Lower leg skin (tissue), 4 donors: ENCODE results near the gene SLC39A11. TPM values are rescaled to one million over a fixed set of nuclear protein-coding genes. Genes with fewer than 3 reads are reported as not detected.

ENCODE experiments used
- DNase-seq, 2 donors: peaks; one replicate each; pipeline ENCODE4 v3.0.0-alpha.2; 2019; ENCODE audit warnings: low spot score in 2 of 2
- H3K4me3 ChIP-seq: fragments of 200-600 bp; sonication (generic); 2 replicates; pipeline ENCODE4 v1.5.1; 2017; ENCODE audit warnings: mild to moderate bottlenecking, low read depth; ENCODE audit not compliant: poor library complexity, severe bottlenecking
- POLR2A ChIP-seq, 2 donors: fragments of 450-650 bp; IDR thresholded peaks; one replicate each; pipeline ENCODE4 v1.6.1; 2016 to 2017; ENCODE audit warnings: antibody characterized with exemption in 2 of 2, mild to moderate bottlenecking in 1 of 2, moderate library complexity in 1 of 2
- WGBS, 2 donors: methylation state at CpG; one replicate each; pipeline ENCODE4 v1.1.5; 2018; 5-methylcytosine and 5-hydroxymethylcytosine counted together
- intact Hi-C: fragments of 100-400 bp; cut with DNase I; formaldehyde crosslinking; loops from one replicate; pipeline ENCODE4 v1.15.0; 2023; ENCODE audit warnings: low total_unique reads
- total RNA-seq, 4 donors: library from RNA; depleted of rRNA; stranded (reverse); fragments of >200 nt; gene quantifications; one replicate each; pipeline ENCODE4 v1.1.0, GENCODE V29; 2016
- TF ChIP-seq, protein P1 (sequence below), 3 donors: fragments of 450-650 bp; IDR thresholded peaks; one replicate each; pipeline ENCODE4 v1.5.1; 2016; ENCODE audit warnings: antibody characterized with exemption in 3 of 3, mild to moderate bottlenecking in 3 of 3, moderate library complexity in 2 of 3

Gene SLC39A11
- total RNA-seq, 4 donors from 2014 or later, result 41.6 to 59.0 (median 47.1) TPM

DNA sequence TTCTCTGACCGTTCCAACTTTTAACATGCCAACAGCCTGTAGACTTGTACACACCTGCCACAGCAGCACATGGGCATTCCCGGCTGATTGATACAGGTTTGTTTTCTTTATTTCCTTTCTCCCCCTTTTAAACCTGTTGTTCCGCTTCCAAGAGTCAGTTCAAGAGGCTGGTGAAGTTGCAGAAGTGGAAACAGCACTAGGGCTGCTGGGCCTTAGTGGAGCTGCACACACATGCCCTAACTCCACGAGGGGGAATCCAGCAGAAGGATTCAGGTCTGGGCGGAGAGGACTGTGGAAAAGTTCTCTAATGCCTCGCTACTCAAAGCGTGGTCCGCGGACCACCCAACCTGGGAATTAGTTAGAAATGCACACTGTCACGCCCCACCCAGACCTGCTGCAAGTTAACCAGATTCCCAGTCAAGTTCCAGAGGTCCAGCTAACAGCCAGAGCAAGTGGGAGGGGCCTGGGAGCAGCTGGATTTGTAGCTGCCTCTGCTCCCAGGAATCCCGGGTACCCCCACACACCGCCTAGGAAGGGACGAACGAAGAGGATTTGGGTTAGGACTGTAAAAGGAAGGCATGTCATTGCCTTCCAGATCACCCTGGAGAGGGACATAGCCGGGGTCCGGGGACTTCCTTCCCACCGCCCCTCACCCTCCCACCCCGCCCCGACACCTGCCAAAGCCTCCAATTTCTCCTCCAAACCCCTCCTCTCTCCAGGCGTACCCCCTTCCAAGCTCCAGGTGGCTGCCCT lies 542 bp downstream of the SLC39A11 start:
- DNase-seq, result peak in 1 of 2 donors; percentile 78
- H3K4me3 ChIP-seq, result peak overlapping the region; percentile 48
- 3 to 4% methylated on average over 20 of the region's 20 CpGs for WGBS, 2 donors
- intact Hi-C loops, result no loop called here
- no peak for TF ChIP-seq POLR2A (IDR thresholded peaks at IDR 0.05)
- TF ChIP-seq, protein P1, sequence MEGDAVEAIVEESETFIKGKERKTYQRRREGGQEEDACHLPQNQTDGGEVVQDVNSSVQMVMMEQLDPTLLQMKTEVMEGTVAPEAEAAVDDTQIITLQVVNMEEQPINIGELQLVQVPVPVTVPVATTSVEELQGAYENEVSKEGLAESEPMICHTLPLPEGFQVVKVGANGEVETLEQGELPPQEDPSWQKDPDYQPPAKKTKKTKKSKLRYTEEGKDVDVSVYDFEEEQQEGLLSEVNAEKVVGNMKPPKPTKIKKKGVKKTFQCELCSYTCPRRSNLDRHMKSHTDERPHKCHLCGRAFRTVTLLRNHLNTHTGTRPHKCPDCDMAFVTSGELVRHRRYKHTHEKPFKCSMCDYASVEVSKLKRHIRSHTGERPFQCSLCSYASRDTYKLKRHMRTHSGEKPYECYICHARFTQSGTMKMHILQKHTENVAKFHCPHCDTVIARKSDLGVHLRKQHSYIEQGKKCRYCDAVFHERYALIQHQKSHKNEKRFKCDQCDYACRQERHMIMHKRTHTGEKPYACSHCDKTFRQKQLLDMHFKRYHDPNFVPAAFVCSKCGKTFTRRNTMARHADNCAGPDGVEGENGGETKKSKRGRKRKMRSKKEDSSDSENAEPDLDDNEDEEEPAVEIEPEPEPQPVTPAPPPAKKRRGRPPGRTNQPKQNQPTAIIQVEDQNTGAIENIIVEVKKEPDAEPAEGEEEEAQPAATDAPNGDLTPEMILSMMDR (IDR thresholded peaks at IDR 0.05), result no peak

DNA sequence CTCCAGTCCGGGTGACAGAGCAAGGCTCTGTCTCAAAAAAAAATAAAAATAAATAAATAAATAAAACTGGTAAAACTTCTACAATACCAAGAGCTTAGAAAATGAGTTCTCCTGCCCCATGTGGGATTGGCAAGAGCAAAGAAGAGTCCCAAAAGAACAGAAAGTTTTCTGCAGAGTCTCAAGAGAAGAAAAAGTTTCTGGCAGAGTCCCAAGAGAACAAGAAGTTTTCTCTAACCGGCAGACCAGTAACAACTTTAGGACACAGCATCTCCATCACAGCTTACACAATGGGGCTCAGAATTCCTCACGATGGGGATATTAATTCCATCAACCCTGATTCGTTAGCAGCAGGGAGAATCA lies 1.1 kb downstream of the SLC39A11 start:
- H3K4me3 ChIP-seq, result no peak overlapping the region
- no peak for DNase-seq
- 20 to 31% methylated on average over 4 of the region's 4 CpGs for WGBS, 2 donors
- TF ChIP-seq POLR2A (IDR thresholded peaks at IDR 0.05), result no peak
- TF ChIP-seq, protein P1 (IDR thresholded peaks at IDR 0.05), result no peak
- intact Hi-C loops, result no loop called here

DNA sequence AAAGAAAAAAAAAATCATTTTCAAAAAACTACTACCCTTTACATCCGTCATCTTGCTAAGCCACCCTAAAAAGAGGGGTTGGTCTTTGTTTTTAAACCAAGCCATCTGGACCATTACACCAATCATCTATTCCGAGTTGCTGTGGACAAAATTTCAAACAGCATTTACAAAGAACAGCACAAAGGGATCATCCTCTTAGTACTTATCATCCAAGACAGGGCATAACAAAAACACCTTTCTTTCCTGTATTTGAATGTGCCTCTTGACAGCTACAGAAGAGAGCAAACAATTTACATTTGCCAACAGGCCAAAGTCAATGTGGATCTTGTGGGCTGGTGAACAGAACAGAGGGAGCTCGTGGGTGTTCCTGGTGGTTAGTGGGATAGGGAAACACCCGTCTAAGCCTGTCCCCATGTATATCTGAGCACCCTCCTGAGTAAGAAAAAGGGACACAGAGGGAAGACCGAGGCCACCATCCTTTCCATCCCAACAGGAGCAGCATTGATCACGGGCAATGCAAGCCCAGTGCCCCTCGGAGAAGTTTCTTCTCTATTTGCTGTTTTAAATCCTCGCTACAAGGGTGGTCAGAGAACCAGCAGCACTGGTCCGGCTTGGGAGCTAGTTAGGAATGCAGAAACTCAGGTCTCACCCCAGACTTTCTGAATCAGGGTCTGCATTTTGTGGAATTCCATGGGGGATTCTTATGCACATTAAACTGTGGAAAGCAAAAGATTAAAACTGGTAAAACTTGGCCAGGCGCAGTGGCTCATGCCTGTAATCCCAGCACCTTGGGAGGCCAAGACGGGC lies 1.9 kb downstream of the SLC39A11 start:
- DNase-seq, result peak in 1 of 2 donors; percentile 39
- TF ChIP-seq POLR2A (IDR thresholded peaks at IDR 0.05), result no peak
- TF ChIP-seq, protein P1 (IDR thresholded peaks at IDR 0.05), result no peak
- H3K4me3 ChIP-seq, result no peak overlapping the region
- WGBS, 2 donors, result 78% methylated on average over 11 of the region's 11 CpGs
- intact Hi-C loops, result no loop called here

- no peak overlapping the region for H3K4me3 ChIP-seq
- no peak for TF ChIP-seq POLR2A (IDR thresholded peaks at IDR 0.05)
- TF ChIP-seq, protein P1 (IDR thresholded peaks at IDR 0.05), result no peak
- WGBS, 2 donors, result 69 to 78% methylated on average over 12 of the region's 12 CpGs
- peak in 1 of 2 donors; percentile 81 for DNase-seq
- intact Hi-C loops, result no loop called here
Measured at GRCh38 chr17:73089322-73090317, 2.9 kb downstream of the SLC39A11 start.

DNA sequence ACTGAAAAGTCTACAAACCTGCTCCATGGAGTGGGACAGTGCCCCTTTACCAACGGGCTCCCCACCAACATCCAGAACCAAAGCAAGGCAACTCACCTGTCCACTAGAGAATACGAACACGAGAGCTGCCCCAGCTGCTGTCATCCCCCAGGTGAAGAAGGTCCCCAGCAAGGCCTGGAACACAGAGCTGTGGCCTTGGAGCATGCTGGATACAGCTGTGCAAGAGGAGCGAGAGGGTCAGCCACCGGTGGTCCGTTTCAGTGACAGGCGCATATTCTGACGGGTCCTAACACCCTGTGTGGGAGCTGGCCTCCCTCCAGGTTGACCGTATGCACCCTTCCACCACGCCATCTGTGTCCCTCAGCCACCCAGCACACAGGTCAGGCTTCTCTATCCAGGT lies 3.9 kb downstream of the SLC39A11 start:
- intact Hi-C loops, result no loop called here
- peak in 1 of 2 donors; percentile 68 for DNase-seq
- TF ChIP-seq, protein P1 (IDR thresholded peaks at IDR 0.05), result no peak
- no peak for TF ChIP-seq POLR2A (IDR thresholded peaks at IDR 0.05)
- no peak overlapping the region for H3K4me3 ChIP-seq
- 88 to 92% methylated on average over 10 of the region's 10 CpGs for WGBS, 2 donors
